Stimulated activated naive CD8-positive, alpha-beta T cell treated with anti-CD3 and anti-CD28 coated beads, Interleukin-15, Interleukin-2, amounts not matched to agents 100 U/mL and 50 U/mL, for 24 hours (primary cell): ENCODE measurements around the gene ELL2.
A peak's percentile ranks its signal among the peaks of the same experiment; 100 is the strongest.

ENCODE experiments used
- ATAC-seq: fragments of 150-1000 bp; cut with Tn5 transposase; one replicate; pipeline ENCODE4 v1.10.0; 2021
- DNase-seq: peaks from one replicate; pipeline ENCODE4 v3.0.0; 2021

The ELL2 gene

GRCh38 chr5:95961617-95962474 is at the start of gene ELL2:
Gene ELL2, minus strand, starts transcription at chr5:95961851. Its CDS starts 130 bp downstream, at chr5:95961721.
- DNase-seq = peak; percentile 98

GRCh38 chr5:96008987-96009647 is 47.5 kb upstream of the ELL2 start:
- ATAC-seq (peak; percentile 40), DNase-seq (no peak)

More at GRCh38 chr5:95961617-95962474, at the start of gene ELL2:
- peak; percentile 85 for ATAC-seq

GRCh38 chr5:96008487-96008886 is 46.8 kb upstream of the ELL2 start:
- DNase-seq (no peak), ATAC-seq (no peak)

GRCh38 chr5:96007051-96007450 is 45.4 kb upstream of the ELL2 start:
- ATAC-seq = no peak
- DNase-seq = no peak

- DNase-seq = no peak
- ATAC-seq = no peak
Observed at GRCh38 chr5:96006291-96006690, 44.6 kb upstream of the ELL2 start.

GRCh38 chr5:96004754-96005153 is 43.1 kb upstream of the ELL2 start:
- DNase-seq (no peak), ATAC-seq (no peak)

- DNase-seq (no peak), ATAC-seq (no peak)
Observed at GRCh38 chr5:96004087-96004486, 42.4 kb upstream of the ELL2 start.

- ATAC-seq = no peak
- no peak for DNase-seq
Observed at GRCh38 chr5:96001262-96001661, 39.6 kb upstream of the ELL2 start.

GRCh38 chr5:96000308-96000707 is 38.7 kb upstream of the ELL2 start:
- DNase-seq = no peak
- ATAC-seq = no peak

- DNase-seq (no peak), ATAC-seq (peak; percentile 32)
Observed at GRCh38 chr5:95996904-95997723, 35.5 kb upstream of the ELL2 start.

- ATAC-seq (no peak), DNase-seq (no peak)
Observed at GRCh38 chr5:95995962-95996489, 34.4 kb upstream of the ELL2 start.

GRCh38 chr5:95993776-95994175 is 32.1 kb upstream of the ELL2 start:
- ATAC-seq (no peak), DNase-seq (no peak)

- DNase-seq (no peak), ATAC-seq (no peak)
Observed at GRCh38 chr5:95993266-95993665, 31.6 kb upstream of the ELL2 start.

- DNase-seq = no peak
- no peak for ATAC-seq
Observed at GRCh38 chr5:95989283-95990048, 27.8 kb upstream of the ELL2 start.

- no peak for ATAC-seq
- no peak for DNase-seq
Observed at GRCh38 chr5:95988877-95989276, 27.2 kb upstream of the ELL2 start.

GRCh38 chr5:95988094-95988493 is 26.4 kb upstream of the ELL2 start:
- DNase-seq = no peak
- ATAC-seq = no peak

- ATAC-seq (no peak), DNase-seq (no peak)
Observed at GRCh38 chr5:95986937-95987520, 25.4 kb upstream of the ELL2 start.

- ATAC-seq (no peak), DNase-seq (no peak)
Observed at GRCh38 chr5:95986001-95986400, 24.4 kb upstream of the ELL2 start.

- no peak for DNase-seq
- no peak for ATAC-seq
Observed at GRCh38 chr5:95985249-95985648, 23.6 kb upstream of the ELL2 start.

- ATAC-seq (no peak), DNase-seq (no peak)
Observed at GRCh38 chr5:95984287-95984938, 22.8 kb upstream of the ELL2 start.

- ATAC-seq = no peak
Observed at GRCh38 chr5:95983509-95983908, 21.9 kb upstream of the ELL2 start.

More at GRCh38 chr5:95983509-95983908, 21.9 kb upstream of the ELL2 start:
- no peak for DNase-seq
